Activated CD4-positive, alpha-beta T cell treated with anti-CD3 and anti-CD28 coated beads, Interleukin-2, Interleukin-4, amounts not matched to agents 100 ng/mL and 50 ng/mL, durations not matched to agents 16 hours and 8 hours (primary cell): ENCODE data around the gene INPP4B.

Experiments used
- DNase-seq: peaks from one replicate; pipeline ENCODE4 v3.0.0-alpha.2; 2020; ENCODE audit warnings: low spot score

Gene INPP4B

DNA sequence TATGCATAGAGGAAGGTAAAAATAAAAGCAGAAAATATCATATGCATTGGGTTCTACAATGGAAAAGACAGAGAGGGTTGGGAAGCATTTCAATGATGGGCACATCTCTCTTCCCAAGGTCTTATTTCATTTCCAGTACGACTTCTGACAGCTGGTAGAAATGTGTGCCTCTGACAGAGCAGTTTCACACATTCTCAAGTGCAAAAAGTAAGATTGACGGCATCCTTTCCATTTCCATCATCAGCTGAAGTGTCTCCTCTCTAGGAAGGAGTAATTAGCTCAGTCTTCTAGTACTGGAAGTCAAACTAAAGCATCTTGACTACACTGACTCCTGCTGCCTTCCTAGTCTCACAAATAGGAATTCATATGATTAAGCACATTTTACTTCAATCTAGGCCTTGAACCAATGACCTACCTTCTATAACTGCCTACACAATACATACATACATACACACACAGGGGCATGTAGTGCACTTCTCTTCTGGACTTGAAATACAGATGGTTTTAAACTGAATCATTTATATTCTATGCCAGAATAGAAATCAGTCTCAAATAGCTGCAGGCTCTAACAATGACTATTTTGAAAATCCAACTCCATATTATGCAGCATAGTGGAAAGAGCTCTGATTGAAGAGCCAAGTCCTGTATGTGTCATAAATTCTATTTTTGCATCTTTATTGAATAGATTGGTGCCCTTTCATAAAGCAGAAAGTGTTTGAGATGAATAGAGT lies 473.4 kb downstream of the INPP4B start:
- no peak for DNase-seq

DNA sequence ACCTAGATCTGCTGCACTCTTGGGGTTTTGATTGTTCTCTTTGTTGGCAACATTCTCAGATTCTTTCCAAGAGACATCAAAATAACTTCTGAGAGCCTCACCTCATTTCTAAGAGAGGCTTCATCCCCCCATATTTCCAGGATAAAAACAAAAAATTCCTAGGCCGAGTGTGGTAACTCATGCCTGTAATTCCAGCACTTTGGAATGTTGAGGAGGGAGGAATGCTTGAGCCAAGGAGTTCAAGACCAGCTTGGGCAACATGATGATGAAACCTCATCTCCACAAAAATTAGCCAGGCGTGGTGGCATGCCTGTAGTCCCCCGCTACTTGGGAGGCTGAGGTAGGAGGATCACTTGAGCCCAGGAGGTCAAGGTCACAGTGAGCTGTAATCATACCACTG lies 477.0 kb downstream of the INPP4B start:
- DNase-seq = no peak

DNA sequence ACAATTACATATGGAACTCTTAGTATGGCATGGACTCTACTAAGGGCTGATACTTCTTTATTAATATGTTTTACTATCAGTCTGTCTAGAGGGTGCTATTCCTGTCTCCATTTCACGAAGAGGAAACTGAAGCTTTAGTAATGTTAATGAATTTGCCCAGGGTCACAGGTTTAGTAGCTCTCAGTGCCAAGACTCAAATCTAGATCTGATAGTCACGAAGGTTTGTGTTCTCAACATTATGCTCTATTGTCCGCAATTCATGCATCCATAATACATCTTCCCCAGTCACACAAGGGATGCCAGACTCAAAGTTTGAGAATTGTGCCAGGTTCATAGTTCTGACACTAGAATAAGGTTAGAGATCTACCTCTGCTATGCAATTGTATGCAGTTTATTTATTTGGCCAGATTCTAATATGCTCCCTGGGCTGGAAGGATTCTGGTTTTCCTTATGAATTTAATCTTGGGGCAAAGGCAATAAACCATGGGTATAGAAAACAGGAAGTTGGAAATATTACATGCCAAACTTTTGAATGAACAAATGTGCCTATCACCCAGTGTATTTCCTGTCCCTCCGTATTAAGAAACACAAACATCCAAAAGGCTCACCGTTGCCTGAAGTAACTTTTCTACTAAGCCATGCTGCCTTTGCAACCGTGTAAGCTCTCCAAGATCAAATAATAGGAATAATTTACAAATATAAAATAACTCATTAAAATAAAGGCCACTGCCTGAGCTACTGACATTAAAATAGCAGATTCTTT lies 478.5 kb downstream of the INPP4B start:
- no peak for DNase-seq

DNA sequence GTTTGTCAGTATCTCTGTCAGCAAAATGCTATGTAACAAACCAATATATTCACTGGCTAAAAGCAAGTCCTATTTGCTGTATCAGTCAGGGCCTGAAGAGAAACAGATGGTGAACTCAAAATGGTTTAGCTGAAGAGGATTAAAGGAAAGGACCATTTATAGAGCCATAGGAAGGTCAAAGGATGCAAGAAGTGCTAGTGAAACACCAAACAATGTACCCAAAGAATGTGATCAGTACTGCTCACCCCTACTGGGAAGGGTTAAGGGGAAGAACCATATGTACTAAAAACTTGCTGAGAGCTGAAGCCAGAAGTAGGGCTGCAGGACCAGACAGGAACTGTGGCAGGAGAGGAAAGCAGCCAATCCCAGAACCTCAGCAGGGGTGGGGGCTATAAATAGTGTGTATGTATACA lies 479.3 kb downstream of the INPP4B start:
- DNase-seq = no peak

DNA sequence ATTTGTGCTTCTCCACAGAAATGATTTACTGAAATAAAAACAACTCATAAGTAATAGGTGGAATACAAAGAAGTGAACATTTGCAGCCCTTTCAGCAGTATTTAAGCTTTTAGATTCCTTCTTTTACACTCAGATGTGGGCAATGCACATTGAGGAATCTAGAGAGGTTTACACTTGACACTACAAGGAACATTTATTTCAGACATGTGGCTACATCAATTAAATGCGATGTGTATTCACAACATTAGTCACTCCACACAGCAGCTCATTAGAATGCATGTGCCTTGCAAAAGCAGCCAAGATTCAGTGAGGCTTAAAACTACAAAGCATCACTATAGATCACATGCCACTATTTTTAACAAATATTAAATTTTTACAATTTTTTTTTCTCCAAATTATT lies 480.7 kb downstream of the INPP4B start:
- no peak for DNase-seq

DNA sequence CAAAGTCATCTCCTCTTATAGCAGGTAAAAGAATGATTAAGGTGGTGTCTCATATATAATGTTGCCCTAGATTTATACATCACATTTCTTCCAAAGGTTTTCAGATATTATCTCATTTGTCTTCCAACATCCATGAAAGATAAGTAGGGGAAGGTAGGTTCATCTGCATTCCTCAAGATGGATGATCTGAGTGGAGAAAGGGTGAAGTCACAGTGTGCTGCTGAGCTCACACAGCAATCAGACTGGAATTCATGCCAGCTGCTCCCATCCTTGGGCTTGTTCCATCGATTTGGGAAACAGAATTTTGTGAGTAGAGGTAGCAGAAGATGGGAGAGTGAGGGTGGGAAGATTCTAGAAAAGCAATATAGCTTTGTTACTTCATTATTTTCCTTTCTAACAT lies 482.4 kb downstream of the INPP4B start:
- no peak for DNase-seq

DNA sequence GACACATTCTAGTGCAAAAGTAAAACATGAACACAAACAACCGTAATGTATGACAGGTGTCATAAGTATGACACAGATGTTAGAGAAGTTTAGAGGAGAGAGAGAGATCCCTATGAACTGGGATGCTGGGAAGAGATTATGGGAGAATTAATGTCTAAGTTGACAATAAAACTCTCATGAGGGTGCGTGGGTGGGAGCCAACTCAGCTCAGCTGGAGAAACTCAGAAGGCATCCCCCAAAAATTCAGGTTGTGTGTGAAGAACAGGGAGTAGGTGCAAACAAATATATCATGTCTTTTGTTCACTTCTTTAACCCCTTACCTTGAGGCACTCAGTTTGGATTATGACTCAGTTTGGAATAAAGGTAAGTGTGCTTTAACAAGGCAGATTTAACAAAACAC lies 484.1 kb downstream of the INPP4B start:
- no peak for DNase-seq

DNA sequence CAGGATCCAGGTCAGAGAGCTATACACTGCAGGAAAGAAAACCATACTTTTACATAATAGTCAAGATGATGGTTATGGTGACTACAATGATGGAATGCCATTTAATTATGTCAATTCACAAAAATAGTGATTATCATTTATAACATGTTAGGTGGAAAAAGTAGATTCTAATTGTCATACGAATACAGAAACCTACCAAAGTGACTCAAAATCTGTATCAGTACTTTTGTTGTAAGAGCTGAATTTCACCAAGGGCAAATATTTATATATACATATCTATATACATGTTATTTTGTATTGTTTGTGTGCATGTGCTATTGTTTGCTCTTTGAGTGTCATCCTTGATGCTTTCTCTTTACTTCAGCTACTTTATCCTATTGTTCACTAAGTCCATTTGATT lies 485.4 kb downstream of the INPP4B start:
- DNase-seq = no peak

DNA sequence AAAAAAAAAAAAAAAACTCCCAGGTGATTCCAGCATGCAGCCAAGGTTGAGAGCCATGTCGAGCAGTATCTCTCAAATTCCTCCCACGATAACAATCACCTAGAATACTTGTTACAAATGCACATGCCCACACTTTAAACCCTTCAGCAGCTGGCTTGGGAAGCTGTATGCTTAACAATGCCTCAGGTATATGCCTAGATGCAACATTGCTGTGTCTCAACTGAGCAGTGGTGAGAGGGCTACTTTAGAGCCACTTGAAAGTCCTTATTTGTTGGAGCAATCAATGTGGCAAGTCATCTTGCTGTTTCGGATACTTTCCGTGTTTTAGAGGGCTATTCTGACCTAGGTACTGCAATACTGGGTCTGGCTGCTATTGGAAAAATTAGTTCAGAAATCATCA lies 487.4 kb downstream of the INPP4B start:
- no peak for DNase-seq

DNA sequence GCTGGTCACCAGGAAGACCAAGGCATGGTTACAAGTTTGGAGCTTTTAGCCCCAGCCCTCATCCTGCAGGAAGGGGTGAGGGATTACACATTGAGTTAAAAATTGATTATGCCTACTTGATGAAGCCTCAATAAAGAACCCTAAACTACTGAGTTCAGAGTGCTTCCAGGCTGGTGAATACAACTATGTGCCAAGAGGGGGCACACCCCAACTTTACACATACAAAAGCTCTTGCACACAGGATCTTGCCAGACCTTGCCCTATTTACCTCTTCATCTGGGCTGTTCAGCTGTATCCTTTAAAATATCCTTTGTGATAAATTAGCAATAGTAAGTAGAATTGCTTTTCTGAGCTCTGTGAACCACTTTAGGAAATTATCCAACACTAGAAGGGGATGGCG lies 489.3 kb downstream of the INPP4B start:
- peak; percentile 32 for DNase-seq

DNA sequence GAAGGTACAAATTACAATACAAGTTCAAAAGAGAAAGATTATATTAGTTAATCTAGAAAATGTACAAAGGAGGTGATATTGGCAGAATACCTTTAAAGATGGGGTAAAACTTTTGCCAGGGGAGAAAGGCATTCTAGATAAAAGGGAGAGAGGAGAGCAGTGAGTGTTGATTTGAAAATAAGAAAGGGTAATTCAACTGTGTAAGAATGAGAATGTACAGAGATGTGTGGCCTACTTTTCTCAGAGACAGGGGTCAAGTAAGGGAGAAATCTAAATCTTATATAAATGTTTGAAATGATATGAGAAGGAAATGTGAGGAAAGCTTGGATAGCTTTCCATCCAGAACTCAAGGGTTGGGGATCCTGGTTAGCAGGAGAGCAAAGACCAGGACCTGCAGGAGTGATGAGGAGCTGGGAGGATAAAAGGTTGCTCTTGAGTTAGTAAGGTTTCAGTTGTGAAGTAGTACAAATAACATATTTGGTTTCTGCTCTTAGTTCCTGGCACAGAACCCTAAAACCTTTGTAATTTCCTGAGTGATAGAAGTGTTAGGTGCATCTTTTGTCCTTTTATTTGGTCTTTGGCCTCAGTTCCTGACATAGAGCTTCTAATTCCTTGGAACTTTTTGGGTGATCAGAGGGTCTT lies 489.9 kb downstream of the INPP4B start:
- DNase-seq = no peak

DNA sequence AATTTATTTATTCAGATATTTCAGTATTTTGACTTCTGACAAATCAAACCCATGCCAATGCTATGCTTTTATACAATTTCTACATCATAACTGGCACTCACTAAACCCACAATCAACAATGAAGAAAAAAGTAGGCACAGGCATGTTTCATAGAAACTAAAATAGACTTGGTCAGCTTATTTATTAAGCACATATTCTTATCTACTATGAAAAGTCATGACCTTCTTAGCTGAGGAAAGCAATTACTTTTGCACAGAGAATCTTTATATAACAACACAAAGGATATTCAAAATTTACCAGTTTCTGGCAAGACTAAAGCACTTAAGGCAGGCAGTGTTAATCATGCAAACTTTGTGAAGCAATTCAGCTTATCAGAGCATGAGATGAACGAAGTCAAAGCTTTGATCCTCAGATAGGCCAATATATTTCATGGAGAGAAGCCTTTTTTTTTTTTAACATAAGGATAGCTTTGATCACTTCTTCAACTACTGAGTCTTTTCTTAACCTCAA lies 490.6 kb downstream of the INPP4B start:
- DNase-seq = no peak

DNA sequence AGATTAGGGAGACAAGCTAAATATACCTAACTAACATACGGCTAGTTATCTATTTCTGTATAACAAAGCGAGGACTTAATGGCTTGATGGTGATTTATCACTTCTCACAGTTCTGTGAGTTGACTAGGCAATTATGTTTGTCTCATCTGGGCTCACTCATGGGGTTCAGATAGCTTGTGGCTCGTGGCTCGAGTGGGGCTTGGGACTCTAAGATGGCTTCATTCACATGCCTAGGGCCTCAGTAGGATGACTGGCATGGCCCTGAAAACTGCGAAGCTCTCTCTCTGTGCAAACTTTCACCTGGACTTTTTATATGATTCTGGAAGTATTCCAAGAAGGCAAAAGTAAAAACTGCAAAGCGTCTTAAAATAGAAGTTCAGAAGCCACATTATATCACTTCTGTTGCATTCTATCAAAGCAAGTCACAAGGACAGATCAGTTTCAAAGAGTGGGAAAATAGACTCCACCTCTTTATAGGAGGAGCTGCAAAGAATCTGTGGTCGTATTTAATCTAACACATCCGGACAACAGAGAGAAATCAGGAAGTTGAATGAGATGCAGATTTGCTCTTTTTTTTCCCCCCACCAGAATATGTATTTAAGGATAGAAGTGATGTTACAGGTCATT lies 491.2 kb downstream of the INPP4B start:
- DNase-seq = peak; percentile 50

DNA sequence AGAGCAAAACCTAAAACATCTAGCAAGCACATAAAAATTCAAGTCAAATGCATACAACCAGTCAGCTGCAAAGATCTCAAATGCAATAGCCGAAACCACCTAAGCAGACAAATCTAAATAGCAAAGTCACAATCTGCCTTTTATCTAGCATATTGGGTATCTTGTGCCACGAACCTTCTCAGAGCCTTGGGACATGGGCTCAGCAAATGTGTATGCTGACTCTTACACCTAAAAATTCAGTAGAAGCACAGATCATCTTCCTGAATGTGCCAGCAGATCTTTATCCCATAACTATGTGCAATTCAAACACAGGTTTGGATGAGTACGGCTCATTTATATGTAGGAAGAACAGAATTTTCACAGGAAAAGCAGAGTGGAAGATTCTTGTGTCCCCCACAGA lies 492.1 kb downstream of the INPP4B start:
- DNase-seq = no peak

DNA sequence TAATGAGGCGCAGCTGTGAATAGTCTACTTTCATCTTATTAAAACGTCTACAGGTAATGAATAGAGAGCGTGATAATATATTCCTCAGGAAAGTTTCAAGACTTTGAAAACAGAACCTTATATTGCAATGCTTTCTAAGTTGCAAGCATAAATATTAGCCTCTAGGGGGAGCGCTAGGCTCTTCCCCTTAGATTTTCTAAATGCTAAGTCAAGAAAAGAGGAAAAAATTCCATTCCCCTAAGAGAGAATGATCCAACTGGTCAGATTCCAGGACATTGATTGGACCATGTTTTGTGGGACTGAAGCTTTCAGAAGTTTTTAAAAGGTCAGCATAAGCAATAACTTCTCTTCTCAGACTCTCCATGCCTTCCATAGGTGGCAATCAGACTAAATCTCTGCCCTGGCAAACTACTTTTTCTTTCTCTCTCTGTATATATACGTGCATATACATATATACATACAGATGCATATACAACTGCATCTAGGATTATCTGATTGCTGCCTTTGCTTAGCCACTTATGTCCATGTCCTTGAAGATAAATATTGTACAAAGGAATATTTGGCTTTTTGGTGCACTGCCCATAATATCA lies 492.9 kb downstream of the INPP4B start:
- peak; percentile 31 for DNase-seq

DNA sequence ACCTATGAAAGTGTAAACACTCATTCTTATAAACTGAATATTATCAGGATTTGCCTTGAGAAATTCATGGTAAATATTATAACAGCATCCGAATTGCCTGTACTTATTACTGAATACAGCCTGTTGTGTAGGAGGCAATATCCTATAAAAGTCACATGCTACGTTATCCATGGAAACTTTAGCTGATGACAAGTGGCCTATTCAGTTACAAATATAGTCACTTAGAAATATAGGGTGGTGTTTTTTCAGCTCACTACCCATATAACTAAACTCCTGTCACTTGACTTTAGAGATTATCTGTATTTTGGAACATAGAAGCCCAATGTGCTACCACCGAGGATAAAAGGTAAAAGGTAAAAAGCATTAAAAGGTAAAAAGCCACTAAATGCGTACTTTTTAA lies 493.4 kb downstream of the INPP4B start:
- DNase-seq = no peak

DNA sequence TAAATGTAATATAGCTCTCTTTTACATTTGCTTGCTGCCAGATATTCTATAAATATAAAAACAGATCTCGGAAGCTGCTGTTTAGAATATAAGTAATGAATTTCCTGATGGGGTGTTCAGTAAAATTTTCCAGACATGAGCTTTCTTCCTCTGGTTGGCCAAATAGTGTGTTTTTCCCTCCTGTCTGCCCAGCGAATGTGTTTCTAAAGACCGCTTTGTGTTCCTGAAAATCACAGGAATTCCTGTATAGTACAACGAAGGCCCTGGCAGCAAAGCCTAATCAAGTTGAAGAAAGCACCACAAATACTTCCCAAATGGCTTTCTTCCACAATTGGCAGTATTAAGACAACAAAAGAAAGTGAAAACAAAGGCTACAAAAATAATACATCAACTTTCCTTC lies 494.1 kb downstream of the INPP4B start:
- DNase-seq = no peak

DNA sequence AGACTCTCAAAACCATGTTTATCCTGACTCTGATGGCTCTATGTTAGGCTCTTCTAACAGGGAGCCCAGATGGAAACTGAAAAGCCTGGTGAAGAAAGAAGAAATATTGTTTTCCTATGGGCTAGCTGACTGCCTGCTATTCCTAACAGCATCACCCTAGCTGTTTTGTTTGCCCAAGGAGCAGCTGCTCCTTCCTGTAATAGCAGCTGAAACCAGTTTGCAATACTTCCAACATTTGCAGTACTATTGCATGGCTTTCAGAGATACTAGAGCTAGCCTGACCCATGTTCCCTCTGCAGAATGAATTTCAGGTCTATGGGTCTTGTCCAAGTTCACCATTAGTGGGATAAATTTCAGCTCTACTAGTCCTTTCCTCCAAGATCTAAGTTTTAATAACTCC lies 495.2 kb downstream of the INPP4B start:
- no peak for DNase-seq

DNA sequence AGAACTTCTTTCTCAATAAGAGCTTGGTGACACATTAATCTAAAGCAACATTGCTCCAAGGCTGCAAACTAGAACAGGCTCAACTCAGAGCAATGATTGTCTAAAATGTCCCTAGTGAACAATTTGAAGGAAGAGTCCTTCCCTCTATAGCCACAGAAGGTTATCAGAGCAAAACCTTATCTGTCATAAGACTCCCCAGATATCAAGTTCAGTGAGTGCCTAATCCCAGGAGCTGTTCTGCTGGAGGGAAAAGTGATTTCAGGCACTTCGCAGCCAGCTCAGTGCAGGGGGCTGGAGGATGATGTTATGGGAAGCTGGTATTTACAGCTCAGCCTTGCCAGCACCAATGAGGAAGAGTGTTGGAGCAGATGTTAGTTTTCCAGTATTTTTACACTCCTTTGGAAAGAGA lies 497.5 kb downstream of the INPP4B start:
- no peak for DNase-seq

DNA sequence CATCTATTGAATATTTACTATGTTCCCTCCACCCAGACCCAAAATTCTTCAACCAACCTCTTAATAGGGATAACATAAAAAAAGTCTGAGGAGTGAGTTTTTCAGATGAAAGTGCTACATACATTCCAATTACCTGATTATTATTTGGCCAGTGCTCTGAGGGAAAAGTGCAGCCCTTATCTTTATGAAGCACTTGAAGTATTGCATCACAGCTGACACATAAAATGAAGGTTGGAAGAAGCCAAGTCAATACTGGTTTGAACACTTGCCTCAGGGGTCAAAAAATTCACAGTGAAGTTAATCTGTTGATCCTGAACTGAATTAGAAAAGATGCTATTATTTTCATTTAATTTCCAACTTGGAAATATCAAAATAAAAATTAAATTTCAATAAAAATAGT lies 498.9 kb downstream of the INPP4B start:
- DNase-seq = no peak

DNA sequence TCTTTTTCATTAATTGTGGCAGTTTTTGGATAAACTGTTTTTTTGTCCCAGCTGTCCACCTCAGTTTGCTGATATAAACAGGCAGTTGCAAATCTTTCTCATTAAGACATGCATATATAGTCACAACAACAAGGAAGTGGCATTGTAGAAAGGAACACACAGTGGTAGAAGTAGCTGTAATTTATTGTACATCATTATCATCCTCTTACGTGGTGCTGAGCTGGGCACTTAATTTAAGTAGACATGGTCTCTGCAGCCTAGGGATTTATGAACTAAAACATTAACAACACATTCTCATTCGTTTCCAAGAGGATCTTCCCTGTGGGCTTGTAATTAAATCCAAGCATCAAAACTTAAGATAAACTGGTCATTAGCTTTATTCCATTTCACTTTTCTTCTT lies 500.2 kb downstream of the INPP4B start:
- no peak for DNase-seq

DNA sequence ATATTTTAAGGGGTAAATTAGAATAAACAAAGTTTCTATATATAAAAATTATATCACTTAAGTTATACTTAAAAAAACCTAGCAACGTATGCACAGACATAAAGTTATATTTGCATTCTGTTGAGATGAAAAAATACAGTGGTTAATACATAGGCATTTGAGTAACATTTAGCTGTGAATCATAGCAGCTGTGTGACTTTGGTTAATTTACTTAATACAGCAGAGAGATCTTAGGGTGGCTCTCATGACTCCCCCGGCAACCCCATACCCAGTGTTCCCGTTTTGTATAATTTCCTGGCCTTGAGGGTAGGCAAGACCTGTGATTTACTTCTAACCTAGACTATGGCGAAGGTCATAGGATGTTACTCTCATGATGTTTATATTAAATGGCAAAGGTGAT lies 504.8 kb downstream of the INPP4B start:
- no peak for DNase-seq
